Endothelial cell of umbilical vein (primary cell): ENCODE measurements around the gene RBSN.

ENCODE experiments used
- EZH2 ChIP-seq: IDR thresholded peaks from 2 replicates; pipeline ENCODE4 v1.6.1; 2012; ENCODE audit warnings: borderline replicate concordance, low read depth, mild to moderate bottlenecking, moderate library complexity, low read length, inconsistent platforms; ENCODE audit not compliant: severe bottlenecking
- POLR2A ChIP-seq: IDR thresholded peaks from 2 replicates; pipeline ENCODE4 v1.6.1; 2012; ENCODE audit warnings: low read depth, mild to moderate bottlenecking, control low read depth, low read length
- POLR2AphosphoS5 ChIP-seq: IDR thresholded peaks from 2 replicates; pipeline ENCODE4 v1.6.1; 2012; ENCODE audit warnings: low read depth, mild to moderate bottlenecking, control low read depth, low read length, moderate library complexity; ENCODE audit not compliant: insufficient read depth
- TF ChIP-seq, protein P1 (sequence below), 2 donors: IDR thresholded peaks; 1 replicate in 1 of 2; 2 replicates in 1 of 2; pipeline ENCODE4 v1.5.1; 2011; ENCODE audit warnings: low read length in 2 of 2, mild to moderate bottlenecking in 2 of 2, moderate library complexity in 2 of 2, control low read depth in 1 of 2, inconsistent platforms in 1 of 2, low read depth in 1 of 2; ENCODE audit not compliant: insufficient read depth in 1 of 2; ENCODE audit errors: extremely low read depth in 1 of 2
- TF ChIP-seq, protein P2 (sequence below): IDR thresholded peaks from 2 replicates; pipeline ENCODE4 v1.6.1; 2011; ENCODE audit not compliant: insufficient read depth, insufficient read length

DNA sequence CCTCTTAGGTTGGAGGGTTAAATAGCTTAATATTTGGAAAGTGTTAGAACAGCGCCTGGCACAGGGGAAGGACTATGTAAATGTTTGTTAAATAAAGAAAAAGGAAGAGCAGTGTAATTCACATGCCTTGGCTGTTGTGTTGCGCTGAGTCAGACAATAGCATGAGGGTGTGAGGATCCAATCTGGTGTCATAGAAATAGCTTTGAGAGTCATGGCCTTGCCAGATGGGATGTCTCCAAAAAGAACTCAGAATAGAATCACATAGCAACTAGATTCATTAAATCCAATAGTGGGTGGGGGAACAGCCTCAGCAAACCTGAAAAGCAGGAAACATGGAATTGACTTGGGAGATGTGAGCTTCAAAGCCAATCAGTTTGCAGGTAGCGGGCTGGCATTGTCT, 3.9 kb upstream of the RBSN start:
- TF ChIP-seq, protein P1, sequence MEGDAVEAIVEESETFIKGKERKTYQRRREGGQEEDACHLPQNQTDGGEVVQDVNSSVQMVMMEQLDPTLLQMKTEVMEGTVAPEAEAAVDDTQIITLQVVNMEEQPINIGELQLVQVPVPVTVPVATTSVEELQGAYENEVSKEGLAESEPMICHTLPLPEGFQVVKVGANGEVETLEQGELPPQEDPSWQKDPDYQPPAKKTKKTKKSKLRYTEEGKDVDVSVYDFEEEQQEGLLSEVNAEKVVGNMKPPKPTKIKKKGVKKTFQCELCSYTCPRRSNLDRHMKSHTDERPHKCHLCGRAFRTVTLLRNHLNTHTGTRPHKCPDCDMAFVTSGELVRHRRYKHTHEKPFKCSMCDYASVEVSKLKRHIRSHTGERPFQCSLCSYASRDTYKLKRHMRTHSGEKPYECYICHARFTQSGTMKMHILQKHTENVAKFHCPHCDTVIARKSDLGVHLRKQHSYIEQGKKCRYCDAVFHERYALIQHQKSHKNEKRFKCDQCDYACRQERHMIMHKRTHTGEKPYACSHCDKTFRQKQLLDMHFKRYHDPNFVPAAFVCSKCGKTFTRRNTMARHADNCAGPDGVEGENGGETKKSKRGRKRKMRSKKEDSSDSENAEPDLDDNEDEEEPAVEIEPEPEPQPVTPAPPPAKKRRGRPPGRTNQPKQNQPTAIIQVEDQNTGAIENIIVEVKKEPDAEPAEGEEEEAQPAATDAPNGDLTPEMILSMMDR (IDR thresholded peaks at IDR 0.05; ENCODE audit: extremely low read depth in 1 of 2, insufficient read depth in 1 of 2, low read depth in 1 of 2, low read length in 2 of 2) = no peak
- TF ChIP-seq EZH2 (no peak), POLR2A (no peak), POLR2AphosphoS5 (no peak)
- TF ChIP-seq, protein P2, sequence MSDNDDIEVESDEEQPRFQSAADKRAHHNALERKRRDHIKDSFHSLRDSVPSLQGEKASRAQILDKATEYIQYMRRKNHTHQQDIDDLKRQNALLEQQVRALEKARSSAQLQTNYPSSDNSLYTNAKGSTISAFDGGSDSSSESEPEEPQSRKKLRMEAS = no peak
